ENCODE measurements around the gene MAP3K7CL.

Gene MAP3K7CL

DNA sequence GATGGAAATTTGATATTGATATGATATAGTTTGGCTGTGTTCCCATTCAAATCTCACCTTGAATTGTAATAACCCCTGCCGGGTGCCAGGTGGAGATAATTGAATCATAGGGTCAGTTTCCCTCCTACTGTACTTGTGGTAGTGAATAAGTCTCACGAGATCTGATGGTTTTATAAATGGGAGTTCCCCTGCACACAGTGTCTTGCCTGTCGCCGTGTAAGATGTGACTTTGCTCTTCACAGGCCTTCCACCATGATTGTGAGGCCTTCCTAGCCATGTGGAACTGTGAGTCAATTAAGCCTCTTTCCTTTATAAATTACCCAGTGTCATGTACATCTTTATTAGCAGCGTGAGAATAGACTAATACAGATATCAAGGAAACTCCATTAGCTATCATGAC, 74.6 kb downstream of the MAP3K7CL start:
- no peak for DNase-seq

DNA sequence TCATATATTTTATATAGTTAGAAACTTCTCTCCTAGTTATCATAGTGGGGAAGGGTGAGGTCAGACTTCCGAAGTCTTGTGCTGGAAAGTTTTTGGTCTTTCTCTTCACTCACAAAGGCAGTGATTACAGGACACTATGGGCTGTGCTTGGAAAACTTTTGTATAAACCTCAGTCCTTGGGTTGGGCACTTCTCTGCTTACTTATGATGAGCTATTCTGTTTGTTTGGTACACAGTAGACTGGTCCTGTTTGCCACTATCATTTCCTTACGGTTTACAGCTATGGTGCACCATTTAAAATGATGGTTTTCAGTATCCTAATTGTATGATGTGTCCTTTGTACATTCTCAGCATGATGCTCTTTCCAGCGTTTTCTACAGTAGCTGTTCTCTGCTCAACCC, 75.5 kb downstream of the MAP3K7CL start:
- no peak for DNase-seq

DNA sequence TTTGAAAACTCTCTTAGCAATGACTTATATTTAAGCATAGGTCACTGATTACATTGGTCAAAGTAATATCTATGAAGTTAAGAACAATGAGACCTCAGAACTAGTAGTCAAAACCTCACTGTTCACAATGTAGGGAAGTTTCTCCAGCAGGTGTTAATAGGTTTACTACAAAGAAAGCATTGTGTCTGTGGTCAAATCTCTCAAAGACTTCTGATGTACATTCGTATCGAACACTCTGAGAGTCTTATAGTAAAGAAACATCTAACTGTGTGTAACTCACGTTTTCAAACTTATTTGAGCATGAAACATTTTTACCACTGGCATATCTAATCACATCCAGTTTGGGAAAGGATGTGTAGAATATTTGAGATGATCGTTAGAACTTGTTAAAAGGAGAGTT, 76.0 kb downstream of the MAP3K7CL start:
- no peak for DNase-seq

DNA sequence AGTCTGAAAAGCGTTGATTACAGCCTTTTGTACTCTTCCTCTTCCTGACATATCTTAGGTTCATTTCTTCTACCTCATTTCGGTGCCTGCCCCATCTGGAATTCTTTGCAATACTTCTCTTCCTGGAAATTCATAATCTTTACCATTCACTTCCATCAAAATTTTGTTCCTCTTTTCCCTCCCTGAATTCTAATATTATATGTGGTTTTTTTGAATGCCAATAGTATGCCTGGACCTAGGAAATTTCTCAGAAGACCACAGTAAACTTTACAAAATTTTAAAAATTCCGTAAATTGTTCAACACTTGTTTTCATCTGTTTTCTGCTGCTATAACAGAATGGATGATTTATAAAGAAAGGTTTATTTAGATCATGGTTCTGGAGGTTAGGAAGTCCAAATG, 76.8 kb downstream of the MAP3K7CL start:
- no peak for DNase-seq

DNA sequence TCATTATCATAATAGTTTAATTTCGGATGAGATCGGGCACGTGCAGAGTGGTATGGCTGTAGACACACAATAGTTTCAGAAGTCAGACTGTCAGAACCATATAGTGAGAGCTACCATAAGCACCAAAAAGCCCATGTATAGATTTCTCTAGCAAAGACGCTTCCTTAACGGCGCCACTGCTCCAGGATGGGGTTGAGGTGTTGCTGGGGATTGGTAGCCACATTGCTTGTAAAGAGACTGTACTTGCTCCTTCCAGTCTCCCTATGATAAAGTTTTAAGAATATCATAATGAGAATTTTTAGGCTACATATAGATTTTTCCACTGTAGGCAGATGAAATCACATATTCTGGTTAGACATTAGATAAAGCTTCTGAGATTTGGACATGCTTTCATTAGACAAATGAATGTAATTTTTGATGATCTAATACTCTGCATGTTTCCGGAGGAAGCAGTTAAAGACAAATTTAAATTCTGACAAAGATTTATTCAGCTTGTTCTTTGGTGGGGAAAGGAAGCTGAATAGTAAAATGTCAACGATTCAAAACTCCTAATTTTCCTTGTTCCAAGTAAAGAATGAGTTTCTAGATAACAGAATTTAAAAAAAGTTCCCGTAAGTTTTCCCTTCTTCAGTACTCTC, 77.7 kb downstream of the MAP3K7CL start:
- DNase-seq, result no peak

DNA sequence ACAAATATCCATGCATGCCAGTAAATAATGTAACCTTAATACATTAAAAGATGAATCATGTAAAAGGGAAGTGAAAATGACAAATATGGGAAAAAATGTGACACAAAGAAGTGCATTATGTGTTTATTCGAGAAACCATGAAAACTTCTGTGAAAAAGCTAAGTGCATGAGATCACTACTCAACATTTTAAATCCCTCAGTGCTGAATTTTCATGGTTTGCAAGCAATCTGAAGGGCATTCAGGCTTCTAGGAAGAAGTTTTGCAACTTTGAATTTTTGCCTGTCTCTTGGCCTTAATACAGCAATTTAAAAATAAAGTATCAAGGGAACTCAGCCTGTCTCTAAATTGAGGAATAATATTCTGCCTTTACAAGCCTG, 78.2 kb downstream of the MAP3K7CL start:
- no peak for DNase-seq

DNA sequence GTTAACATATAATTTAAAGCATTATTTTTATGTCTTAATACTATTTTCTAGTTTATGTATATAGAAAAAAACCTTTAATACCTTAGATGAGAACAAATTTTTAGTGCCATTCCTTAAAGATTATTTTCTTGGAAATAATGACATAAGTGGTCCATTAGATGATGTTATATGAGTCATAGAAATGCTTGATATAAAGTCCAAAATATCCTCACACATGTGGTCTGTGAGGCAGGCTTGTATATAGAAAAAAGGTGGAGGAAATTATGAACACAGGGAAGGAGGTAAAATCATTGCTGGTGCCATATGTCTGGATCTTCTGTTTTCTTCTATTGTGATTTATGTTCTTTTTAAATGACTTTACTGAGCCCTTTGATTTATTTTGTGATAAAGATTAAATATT, 79.3 kb downstream of the MAP3K7CL start:
- DNase-seq, result no peak

DNA sequence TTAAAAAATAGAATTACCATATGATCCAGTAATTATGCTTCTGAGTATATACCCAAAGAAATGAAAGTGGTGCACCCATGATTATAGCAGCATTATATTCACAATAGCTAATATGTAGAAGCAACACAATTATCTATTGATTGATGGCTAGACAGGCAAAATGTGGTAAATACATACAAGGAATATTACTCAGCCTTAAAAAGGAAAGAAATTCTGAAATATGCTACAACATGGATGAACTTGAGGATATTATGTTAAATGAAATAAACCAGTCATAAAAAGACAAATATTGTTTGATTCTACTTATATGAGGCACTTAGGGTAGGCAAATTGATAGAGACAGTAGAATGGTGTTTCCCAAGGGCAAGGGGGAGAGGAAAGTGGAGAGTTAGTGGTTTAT, 80.8 kb downstream of the MAP3K7CL start:
- DNase-seq, result no peak

DNA sequence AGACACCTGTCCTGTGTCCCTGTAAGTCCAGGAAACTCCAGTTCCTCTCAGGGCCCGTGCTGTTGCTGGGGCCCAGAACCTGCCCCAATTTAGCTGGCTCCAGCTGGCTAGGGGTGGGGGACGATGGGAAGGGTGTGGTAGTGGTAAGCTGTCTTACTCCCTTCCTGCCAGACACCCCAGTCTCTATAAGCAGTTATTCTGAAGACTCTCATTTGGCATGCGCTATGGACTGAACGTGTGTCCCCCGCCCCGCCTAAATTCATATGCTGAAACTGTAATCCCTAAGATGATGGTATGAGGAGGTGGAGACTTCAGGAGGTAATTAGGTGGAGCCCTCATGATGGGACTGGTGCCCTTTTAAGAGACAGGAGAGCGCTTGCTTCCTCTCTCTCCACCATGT, 82.0 kb downstream of the MAP3K7CL start:
- DNase-seq, result no peak

DNA sequence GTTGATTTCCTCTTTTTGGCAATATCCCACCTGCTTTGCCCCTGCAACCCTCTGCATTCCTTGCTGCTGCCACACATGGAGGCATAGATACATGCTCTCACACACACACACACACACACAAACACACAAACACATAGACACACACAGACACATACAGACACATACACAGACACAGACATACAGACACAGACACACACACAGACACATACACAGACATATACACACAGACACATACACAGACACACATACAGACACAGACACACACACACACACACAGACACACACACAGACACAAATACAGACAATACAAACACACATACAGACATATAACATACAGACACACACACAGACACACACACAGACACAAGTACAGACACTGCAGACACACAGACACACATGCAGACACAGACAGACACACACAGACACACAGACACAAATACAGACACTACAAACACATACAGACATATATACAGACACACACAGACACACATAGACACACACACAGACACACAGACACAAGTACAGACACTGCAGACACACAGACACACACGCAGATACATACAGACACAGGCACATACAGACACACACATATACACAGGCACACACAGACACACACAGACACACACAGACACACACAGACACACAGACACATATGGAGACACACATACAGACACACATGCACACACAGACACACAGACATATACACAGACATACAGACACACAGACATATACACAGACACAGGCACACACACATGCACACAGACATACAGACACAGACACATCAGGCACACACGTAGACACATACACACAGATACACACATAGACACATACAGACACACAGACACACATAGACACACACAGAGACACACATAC, 83.3 kb downstream of the MAP3K7CL start:
- DNase-seq, result no peak

DNA sequence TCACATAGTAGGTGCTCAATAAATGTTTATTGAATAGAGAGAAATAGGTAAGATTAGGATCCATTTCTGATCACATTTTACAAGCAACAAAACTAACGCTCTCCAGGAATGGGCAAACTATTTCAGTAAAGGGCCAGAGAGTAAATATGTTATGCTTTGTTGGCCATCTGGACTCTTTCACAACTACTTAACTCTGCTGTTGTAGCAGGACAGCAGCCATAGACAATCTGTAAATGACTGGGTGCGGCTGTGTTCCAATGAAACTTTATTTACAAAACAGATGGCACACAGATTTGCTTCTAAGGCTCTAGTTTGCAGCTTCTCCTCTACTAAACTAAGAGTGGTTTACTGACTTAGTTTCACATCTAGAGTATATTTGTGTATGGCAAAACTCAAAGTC, 85.3 kb downstream of the MAP3K7CL start:
- no peak for DNase-seq

DNA sequence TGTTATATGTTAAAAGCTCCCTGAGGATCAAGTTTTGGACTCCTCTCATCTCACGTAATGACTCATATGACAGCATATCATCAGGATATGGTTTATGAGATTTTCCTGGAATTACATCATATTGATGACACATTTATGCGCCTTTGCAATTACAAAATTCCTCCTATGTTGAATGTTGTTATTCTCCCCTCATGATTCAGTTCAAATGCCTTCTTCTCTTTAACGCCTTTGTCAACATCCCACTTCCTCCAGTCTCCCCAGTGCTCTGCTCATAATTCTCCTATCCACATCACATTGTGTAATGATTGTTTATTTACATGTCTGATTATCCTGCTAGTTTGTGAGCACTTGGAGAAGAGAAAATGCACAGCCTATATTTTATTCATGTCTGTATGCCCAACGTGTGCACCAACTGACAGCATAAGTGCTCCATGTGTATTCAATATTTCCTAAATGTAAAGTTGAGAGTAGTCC, 87.4 kb downstream of the MAP3K7CL start:
- no peak for DNase-seq

DNA sequence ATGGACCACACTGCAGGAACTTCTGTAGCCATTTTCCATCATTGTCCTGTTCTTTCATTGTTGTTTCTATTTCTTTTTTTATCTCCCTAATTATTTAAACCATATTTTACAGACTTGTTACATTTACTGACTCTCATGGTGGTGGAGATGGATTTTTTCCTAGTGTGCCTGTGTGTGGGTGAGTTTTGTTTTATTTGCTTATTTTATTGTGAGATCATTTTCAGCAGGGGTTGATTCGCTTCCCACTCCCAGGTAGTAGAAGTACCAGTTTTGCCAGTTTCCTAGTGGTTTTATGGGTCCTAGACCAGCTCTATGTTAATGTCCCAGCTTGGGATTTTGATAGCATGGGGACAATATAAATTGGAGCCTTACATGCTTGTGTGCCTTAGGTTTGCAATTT, 88.3 kb downstream of the MAP3K7CL start:
- DNase-seq, result no peak

DNA sequence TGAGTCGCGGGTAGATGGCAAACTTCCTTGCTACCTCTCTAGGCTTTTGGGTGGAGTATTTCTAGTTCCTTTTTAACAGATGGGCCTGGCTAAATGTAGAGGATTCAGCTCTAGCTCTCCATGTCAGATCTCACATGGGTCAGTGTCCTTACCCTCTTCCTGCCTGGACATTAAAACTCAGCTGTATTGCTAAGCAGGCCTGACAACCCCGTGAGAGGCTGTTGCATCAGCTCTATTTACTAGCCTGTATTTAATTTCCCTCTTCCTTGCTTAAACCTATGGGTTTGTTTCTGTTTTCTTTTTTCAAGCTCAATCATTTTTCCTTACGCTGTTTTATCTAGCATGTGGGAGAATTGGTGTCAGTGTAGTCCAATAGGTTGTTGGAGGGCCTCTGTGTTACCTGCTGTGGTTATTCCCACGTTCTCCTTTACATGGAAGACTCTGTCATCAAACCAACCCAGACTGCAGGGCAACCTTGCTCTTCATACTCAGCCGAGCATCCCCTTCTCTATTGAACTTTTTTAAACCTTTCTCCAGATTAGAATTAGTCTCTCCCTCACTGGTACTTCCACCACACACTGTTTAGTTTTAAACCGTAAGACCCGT, 88.8 kb downstream of the MAP3K7CL start:
- no peak for DNase-seq

DNA sequence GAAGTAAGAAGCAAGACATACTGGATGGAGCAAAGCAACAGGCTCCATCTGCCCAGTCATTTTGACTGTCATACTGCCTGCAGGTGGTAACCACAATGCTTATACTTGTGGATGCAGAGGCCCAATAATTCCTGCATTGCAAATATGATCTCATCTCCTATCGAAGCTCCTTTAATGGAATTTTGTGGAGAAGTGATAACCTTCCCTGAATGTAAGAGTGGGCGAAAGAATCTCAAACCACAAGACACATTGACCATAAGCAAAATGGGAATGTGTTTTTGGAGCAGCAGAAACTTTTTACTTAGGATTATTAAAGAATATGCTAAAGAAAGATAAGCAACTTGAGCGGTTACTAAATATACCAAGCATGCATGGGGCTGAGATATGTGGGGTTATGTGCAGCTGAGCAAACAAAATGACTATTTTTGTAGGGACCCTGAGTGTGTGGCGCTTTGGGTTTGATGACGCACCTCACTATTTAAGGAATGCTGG, 90.9 kb downstream of the MAP3K7CL start:
- DNase-seq, result no peak

DNA sequence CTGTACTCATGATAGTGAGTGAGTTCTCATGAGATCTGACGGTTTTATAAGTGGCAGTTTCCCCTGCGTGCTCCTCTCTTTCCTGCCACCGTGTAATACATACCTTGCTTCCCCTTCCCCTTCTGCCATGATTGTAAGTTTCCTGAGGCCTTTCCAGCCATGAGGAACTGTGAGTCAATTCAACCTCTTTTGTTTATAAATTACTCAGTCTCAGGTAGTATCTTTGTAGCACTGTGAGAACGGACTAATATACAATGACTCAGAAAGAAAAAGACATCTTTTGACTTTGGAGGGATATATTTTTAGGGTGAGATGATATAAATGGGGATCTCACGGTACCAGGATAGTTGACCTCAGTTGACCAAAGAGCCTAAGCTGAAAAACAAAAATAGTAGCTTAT, 93.6 kb downstream of the MAP3K7CL start:
- DNase-seq, result no peak
